Neuronal stem cell (in vitro differentiated cells): ENCODE measurements around the gene ATG10.

Source experiments
- DNase-seq: peaks from one replicate; pipeline ENCODE4 v3.0.0-alpha.2; 2013; ENCODE audit warnings: low spot score
- H2AFZ ChIP-seq: one replicate; pipeline ENCODE4 v1.6.1; 2013; ENCODE audit warnings: mild to moderate bottlenecking, low read length, inconsistent platforms
- H2AK5ac ChIP-seq: 2 replicates; pipeline ENCODE4 v1.6.1; 2013; ENCODE audit warnings: low read depth, mild to moderate bottlenecking, inconsistent platforms, low read length, moderate library complexity, mixed read lengths
- H2BK120ac ChIP-seq: 2 replicates; pipeline ENCODE4 v1.6.1; 2013; ENCODE audit warnings: low read depth, mild to moderate bottlenecking, inconsistent platforms, low read length, moderate library complexity, mixed read lengths
- H2BK12ac ChIP-seq: one replicate; pipeline ENCODE4 v1.6.1; 2013; ENCODE audit warnings: low read length, inconsistent platforms
- H2BK15ac ChIP-seq: 2 replicates; pipeline ENCODE4 v1.6.1; 2013; ENCODE audit warnings: mild to moderate bottlenecking, low read length, inconsistent platforms, mixed read lengths
- H2BK5ac ChIP-seq: one replicate; pipeline ENCODE4 v1.6.1; 2013; ENCODE audit warnings: inconsistent platforms, mild to moderate bottlenecking, low read length, moderate library complexity
- H3K14ac ChIP-seq: one replicate; pipeline ENCODE4 v1.6.1; 2013; ENCODE audit warnings: low read length, inconsistent platforms
- H3K18ac ChIP-seq: 2 replicates; pipeline ENCODE4 v1.6.1; 2013; ENCODE audit warnings: low read length, inconsistent platforms
- H3K23ac ChIP-seq: 2 replicates; pipeline ENCODE4 v1.6.1; 2013; ENCODE audit warnings: low read depth, mild to moderate bottlenecking, mixed read lengths, low read length, inconsistent platforms; ENCODE audit not compliant: poor library complexity
- H3K27ac ChIP-seq: replicated peaks from 3 replicates; pipeline ENCODE4 v1.5.1; 2013; ENCODE audit warnings: low read length, inconsistent platforms
- H3K27me3 ChIP-seq, 3 experiments: 2 replicates each; pipeline ENCODE4 v1.6.1; 2013; ENCODE audit warnings: low read length in 3 of 3, mild to moderate bottlenecking in 2 of 3, inconsistent platforms in 1 of 3, low read depth in 1 of 3, mixed read lengths in 1 of 3, moderate library complexity in 1 of 3; ENCODE audit not compliant: control insufficient read depth in 3 of 3, insufficient read depth in 3 of 3
- H3K36me3 ChIP-seq, 2 donors: replicated peaks in 1 of 2; 2 replicates each; pipeline ENCODE4 v1.6.1; 2013; ENCODE audit warnings: low read length in 2 of 2; ENCODE audit not compliant: control insufficient read depth in 2 of 2, insufficient read depth in 2 of 2
- H3K4ac ChIP-seq: 2 replicates; pipeline ENCODE4 v1.6.1; 2013; ENCODE audit warnings: inconsistent platforms, mild to moderate bottlenecking, low read length, moderate library complexity
- H3K4me1 ChIP-seq, 2 donors: 1 replicate in 1 of 2; 2 replicates in 1 of 2; pipeline ENCODE4 v1.6.1; 2013; ENCODE audit warnings: low read length in 2 of 2, low read depth in 1 of 2; ENCODE audit not compliant: control insufficient read depth in 2 of 2, insufficient read depth in 1 of 2
- H3K4me2 ChIP-seq: one replicate; pipeline ENCODE4 v1.6.1; 2013; ENCODE audit warnings: mild to moderate bottlenecking, low read length, inconsistent platforms; ENCODE audit not compliant: insufficient read depth, poor library complexity, severe bottlenecking
- H3K4me3 ChIP-seq, 2 donors: 2 replicates each; pipeline ENCODE4 v1.5.1; 2013; ENCODE audit warnings: low read length in 2 of 2, mild to moderate bottlenecking in 2 of 2, inconsistent platforms in 1 of 2, moderate library complexity in 1 of 2
- H3K79me1 ChIP-seq: one replicate; pipeline ENCODE4 v1.6.1; 2013; ENCODE audit warnings: low read depth, mild to moderate bottlenecking, inconsistent platforms, low read length, moderate library complexity
- H3K9ac ChIP-seq: one replicate; pipeline ENCODE4 v1.6.1; 2013; ENCODE audit warnings: mild to moderate bottlenecking, low read depth, low read length, inconsistent platforms; ENCODE audit not compliant: poor library complexity
- H3K9me3 ChIP-seq, 2 donors: replicated peaks in 1 of 2; 2 replicates each; pipeline versions ENCODE3 to v1.6.1; 2013; ENCODE audit warnings: low read length in 2 of 2, mild to moderate bottlenecking in 2 of 2, inconsistent platforms in 1 of 2, low read depth in 1 of 2, mixed read lengths in 1 of 2, moderate library complexity in 1 of 2; ENCODE audit not compliant: control insufficient read depth in 2 of 2, insufficient read depth in 1 of 2
- H4K8ac ChIP-seq: one replicate; pipeline ENCODE4 v1.6.1; 2013; ENCODE audit warnings: low read depth, mild to moderate bottlenecking, inconsistent platforms, low read length, moderate library complexity
- H4K91ac ChIP-seq: one replicate; pipeline ENCODE4 v1.6.1; 2013; ENCODE audit warnings: low read length, low read depth, mild to moderate bottlenecking, inconsistent platforms; ENCODE audit not compliant: poor library complexity
- WGBS, 2 donors: extraction: QIAGEN DNeasy Blood & Tissue Kit; methylation state at CpG; one replicate each; pipeline ENCODE4 v1.1.7; 2013; ENCODE audit warnings: missing lambda C conversion rate in 2 of 2, mixed read lengths in 1 of 2; ENCODE audit not compliant: insufficient read length in 2 of 2, insufficient replicate concordance in 1 of 2; ENCODE audit errors: extremely low coverage in 2 of 2; 5-methylcytosine and 5-hydroxymethylcytosine counted together

Gene ATG10

DNA sequence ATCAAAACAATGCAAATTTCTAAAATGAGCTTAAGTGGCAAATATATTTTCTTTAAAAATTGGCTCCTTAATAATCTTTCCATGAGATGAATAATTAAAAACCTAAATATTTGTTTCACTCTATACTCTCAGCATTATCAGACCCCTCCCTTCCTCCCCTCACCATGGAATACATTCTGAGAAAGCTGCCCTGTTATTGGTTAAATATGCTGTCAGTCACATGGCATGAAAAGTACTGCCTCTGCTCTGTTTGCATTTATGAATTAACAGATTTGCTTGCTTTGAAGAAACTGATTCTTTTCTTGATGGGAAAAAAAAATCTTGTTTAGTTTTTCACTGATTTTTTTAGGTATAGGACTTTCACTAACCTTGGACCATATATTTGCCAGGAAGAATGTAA, 323.3 kb downstream of the ATG10 start:
- Histone ChIP-seq H3K79me1 (no peaks in the 10 kb centered on the region), H3K4me1 (peaks cover 16 to 17% of the 10 kb centered on the region in 2 donors), H3K9ac (no peak overlapping the region)

DNA sequence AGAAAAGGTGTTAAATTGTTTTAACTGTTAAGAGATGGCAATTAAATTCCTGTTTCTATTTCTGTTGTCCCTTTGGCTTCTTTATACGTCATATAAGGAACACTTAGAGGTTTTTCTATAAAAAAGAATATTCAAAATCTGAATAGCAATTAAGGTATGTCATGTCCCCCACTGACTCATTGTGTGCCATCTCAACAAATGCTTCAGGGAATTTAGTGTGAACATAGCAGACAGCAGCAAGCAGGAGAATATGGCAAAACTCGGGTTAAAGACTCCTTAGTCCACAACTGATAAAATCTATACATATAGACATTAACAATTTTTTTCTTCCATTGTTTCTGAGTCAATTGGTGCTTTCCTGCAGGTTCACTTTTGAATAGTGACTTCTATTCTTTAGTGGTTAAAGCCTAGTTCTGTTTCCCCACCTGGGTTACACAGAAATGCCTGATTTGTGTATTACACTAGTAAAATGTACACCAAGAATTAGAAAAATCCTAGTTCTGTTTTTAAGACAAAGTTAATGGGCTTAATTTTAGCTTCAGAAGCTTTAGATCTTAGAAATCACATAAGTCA, 324.2 kb downstream of the ATG10 start:
- Histone ChIP-seq H3K4me3 (no peak overlapping the region), H3K36me3 (no peaks in the 10 kb centered on the region), H3K4ac (no peak overlapping the region), H2BK12ac (no peak overlapping the region), H4K91ac (no peak overlapping the region), H2AFZ (no peak overlapping the region), H3K9me3 (no peaks in the 10 kb centered on the region), H4K8ac (no peak overlapping the region), H2BK120ac (no peak overlapping the region), H3K27ac (no peak overlapping the region), H2AK5ac (no peak overlapping the region), H3K4me2 (no peak overlapping the region), H3K79me1 (no peaks in the 10 kb centered on the region), H3K9ac (no peak overlapping the region), H3K18ac (no peak overlapping the region), H3K14ac (no peak overlapping the region), H2BK5ac (no peak overlapping the region), H3K23ac (no peak overlapping the region), H3K27me3 (no peaks in the 10 kb centered on the region), H3K4me1 (peaks cover 13 to 17% of the 10 kb centered on the region in 2 donors), H2BK15ac (no peak overlapping the region)
- no peak for DNase-seq
- WGBS, 2 donors: no CpG with 5 or more reads among the region's 2 CpGs

More for the DNA sequence above, 323.3 kb downstream of the ATG10 start:
- H3K9me3 ChIP-seq: no peaks in the 10 kb centered on the region
- DNase-seq: no peak
- no peak overlapping the region for H3K4me2 ChIP-seq
- H2BK12ac ChIP-seq: no peak overlapping the region
- no peak overlapping the region for H2BK15ac ChIP-seq
- H3K27ac ChIP-seq: no peak overlapping the region
- H2BK5ac ChIP-seq: no peak overlapping the region
- no peak overlapping the region for H4K8ac ChIP-seq
- H3K4ac ChIP-seq: no peak overlapping the region
- no peaks in the 10 kb centered on the region for H3K36me3 ChIP-seq
- no peaks in the 10 kb centered on the region for H3K27me3 ChIP-seq
- no peak overlapping the region for H2BK120ac ChIP-seq
- no peak overlapping the region for H3K4me3 ChIP-seq
- no peak overlapping the region for H2AK5ac ChIP-seq
- H3K14ac ChIP-seq: no peak overlapping the region
- H3K18ac ChIP-seq: no peak overlapping the region
- no peak overlapping the region for H3K23ac ChIP-seq
- H2AFZ ChIP-seq: no peak overlapping the region
- no peak overlapping the region for H4K91ac ChIP-seq

DNA sequence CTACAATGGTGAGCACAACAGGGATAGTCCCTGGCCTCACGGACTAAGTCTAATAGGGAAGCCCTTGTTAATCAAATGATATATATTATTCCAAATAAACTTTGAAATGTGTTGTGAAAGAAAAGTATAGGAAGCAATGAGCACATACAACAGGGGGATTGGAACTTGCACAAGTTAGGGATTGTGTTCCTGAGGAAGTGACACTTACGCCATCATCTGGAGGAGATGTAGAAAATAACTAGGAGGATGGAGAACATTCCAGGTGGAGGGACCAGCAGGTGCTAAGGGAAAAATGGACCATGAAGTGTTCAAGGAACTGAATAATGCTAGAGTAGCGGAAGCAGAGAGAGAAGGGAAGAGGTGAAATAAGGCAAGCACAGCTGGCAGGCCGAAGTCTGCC, 325.1 kb downstream of the ATG10 start:
- Histone ChIP-seq H3K79me1 (no peaks in the 10 kb centered on the region), H3K9me3 (no peaks in the 10 kb centered on the region), H2BK5ac (no peak overlapping the region), H2BK15ac (no peak overlapping the region), H3K4me2 (no peak overlapping the region), H3K27ac (no peak overlapping the region), H2BK12ac (no peak overlapping the region), H3K27me3 (no peaks in the 10 kb centered on the region), H2AFZ (no peak overlapping the region), H4K8ac (no peak overlapping the region), H3K4me3 (no peak overlapping the region), H3K9ac (no peak overlapping the region), H3K4ac (no peak overlapping the region), H3K36me3 (no peaks in the 10 kb centered on the region), H3K18ac (no peak overlapping the region), H3K14ac (no peak overlapping the region), H4K91ac (no peak overlapping the region), H3K4me1 (peaks cover 10 to 11% of the 10 kb centered on the region in 2 donors), H2BK120ac (no peak overlapping the region), H3K23ac (no peak overlapping the region), H2AK5ac (no peak overlapping the region)
- no CpG with 5 or more reads among the region's 4 CpGs for WGBS, 2 donors
- DNase-seq: no peak

DNA sequence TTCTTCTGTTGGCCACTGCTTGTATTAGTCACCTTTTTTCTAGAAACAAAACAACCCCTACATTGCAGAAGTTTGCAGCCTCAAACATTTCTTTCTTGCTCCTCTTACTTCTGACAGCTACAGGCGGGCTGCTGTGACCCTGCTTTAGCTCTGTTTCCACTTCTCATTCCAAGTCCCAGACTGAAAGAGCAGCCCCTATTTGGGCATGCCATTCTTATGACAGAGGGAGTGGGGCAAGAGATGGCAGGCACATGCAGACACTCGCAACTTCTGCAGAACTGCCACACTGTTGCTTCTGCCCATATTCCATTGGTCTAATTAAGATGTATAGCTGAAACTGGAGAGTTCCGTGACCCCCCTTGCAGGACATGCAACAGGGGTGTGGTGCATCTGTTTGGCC, 325.9 kb downstream of the ATG10 start:
- no CpG with 5 or more reads among the region's 3 CpGs for WGBS, 2 donors

More for the DNA sequence above, 325.9 kb downstream of the ATG10 start:
- no peak overlapping the region for H3K4ac ChIP-seq
- H3K23ac ChIP-seq: no peak overlapping the region
- H3K79me1 ChIP-seq: no peaks in the 10 kb centered on the region
- H2BK15ac ChIP-seq: no peak overlapping the region
- H4K91ac ChIP-seq: no peak overlapping the region
- no peaks in the 10 kb centered on the region for H3K36me3 ChIP-seq
- no peak overlapping the region for H2AFZ ChIP-seq
- peaks cover 8 to 11% of the 10 kb centered on the region in 2 donors for H3K4me1 ChIP-seq
- no peak for DNase-seq
- no peaks in the 10 kb centered on the region for H3K9me3 ChIP-seq
- no peak overlapping the region for H2BK12ac ChIP-seq
- no peak overlapping the region for H2BK120ac ChIP-seq
- H3K18ac ChIP-seq: peak overlapping the region; percentile 32
- no peak overlapping the region for H2AK5ac ChIP-seq
- no peak overlapping the region for H3K27ac ChIP-seq
- no peak overlapping the region for H3K4me3 ChIP-seq
- no peaks in the 10 kb centered on the region for H3K27me3 ChIP-seq
- H2BK5ac ChIP-seq: no peak overlapping the region
- H3K14ac ChIP-seq: no peak overlapping the region
- no peak overlapping the region for H3K4me2 ChIP-seq
- no peak overlapping the region for H3K9ac ChIP-seq
- H4K8ac ChIP-seq: no peak overlapping the region
